RWPE1 (cell line): ENCODE data around the gene CHD9.

Experiments
- CTCF ChIA-PET: fragments of 350-600 bp; sonication (Branson Sonifier 250); formaldehyde crosslinking; extraction: SDS; loops from one replicate; lab custom pipeline; 2021; lab: Yijun Ruan, JAX
- POLR2A ChIA-PET: fragments of 400-600 bp; formaldehyde crosslinking; extraction: SDS; loops from one replicate; lab custom pipeline; 2020; ENCODE audit warnings: antibody characterized with exemption; ENCODE audit not compliant: low non-redundant PET; lab: Yijun Ruan, JAX
- DNase-seq: peaks from one replicate; pipeline ENCODE4 v3.0.0; 2012; ENCODE audit warnings: low spot score
- H3K27ac ChIP-seq: fragments of 450-650 bp; 2 replicates; pipeline ENCODE4 v1.5.1; 2017
- TF ChIP-seq, protein P1 (sequence below): fragments of 450-650 bp; conservative IDR thresholded peaks from 2 replicates; pipeline ENCODE4 v1.5.1; 2017; ENCODE audit warnings: low read depth, mild to moderate bottlenecking

Gene CHD9

DNA sequence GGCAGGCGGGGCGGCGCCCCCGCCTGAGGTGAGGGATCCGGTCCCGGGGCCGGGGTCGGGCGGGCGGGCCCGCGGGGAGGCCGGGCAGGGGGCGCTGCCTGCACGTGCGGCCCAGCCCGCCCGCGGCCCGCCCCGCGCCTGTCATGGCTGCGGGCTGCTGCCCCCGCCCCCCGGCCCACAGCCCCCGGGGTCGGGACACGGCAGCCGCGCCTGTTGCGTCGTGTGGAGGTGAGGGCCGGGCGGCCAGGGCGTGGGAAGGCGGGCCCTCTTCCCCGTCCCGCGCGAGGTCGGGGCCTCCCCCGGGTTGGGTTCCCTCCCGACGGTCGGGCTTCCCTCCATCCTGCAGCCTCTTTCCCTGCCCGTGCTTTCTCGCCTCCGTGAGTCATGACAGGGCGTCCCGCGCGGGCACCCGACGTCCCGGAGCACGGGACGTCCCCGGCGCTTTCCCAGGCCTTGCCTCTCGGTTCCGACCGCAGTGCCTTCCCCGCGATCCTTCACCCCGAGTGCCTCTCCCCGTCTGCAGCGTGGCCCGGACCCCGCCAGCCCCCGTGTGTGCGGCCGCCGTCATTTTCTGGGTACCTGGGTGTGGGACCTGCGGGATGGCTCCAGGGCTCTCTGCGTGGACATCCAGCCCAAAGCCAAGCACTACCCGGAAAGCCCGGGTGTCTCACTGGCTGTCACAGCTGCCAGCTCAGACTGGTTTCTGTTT, 76.7 kb downstream of the CHD9 start:
- ChIA-PET CTCF (no interaction called here), POLR2A (no interaction called here)
- TF ChIP-seq, protein P1, sequence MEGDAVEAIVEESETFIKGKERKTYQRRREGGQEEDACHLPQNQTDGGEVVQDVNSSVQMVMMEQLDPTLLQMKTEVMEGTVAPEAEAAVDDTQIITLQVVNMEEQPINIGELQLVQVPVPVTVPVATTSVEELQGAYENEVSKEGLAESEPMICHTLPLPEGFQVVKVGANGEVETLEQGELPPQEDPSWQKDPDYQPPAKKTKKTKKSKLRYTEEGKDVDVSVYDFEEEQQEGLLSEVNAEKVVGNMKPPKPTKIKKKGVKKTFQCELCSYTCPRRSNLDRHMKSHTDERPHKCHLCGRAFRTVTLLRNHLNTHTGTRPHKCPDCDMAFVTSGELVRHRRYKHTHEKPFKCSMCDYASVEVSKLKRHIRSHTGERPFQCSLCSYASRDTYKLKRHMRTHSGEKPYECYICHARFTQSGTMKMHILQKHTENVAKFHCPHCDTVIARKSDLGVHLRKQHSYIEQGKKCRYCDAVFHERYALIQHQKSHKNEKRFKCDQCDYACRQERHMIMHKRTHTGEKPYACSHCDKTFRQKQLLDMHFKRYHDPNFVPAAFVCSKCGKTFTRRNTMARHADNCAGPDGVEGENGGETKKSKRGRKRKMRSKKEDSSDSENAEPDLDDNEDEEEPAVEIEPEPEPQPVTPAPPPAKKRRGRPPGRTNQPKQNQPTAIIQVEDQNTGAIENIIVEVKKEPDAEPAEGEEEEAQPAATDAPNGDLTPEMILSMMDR = no peak
- peak; percentile 57 for DNase-seq
- peak overlapping the region; percentile 92 for H3K27ac ChIP-seq

DNA sequence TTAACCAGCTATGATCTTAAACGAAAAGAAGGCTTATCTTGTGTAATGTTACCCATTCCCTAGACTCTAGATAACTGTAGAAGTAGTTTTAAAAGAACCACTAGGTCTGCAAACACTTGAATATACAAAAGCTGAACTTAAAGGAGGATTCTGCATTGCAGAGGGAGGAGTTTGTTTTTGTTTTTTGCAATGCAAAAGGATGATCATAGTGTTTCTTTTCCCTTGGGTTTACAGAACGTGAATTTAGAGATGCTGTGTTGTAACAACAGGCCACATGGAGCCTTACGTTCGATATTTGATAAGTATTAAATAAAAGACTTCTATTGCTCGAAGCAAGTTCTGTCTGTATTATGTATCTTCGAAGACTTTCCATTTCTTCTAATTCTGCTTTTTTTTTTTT, 77.6 kb downstream of the CHD9 start:
- CTCF ChIA-PET = no interaction called here
- H3K27ac ChIP-seq = no peak overlapping the region
- POLR2A ChIA-PET = no interaction called here
- no peak for DNase-seq
- TF ChIP-seq, protein P1 = no peak

DNA sequence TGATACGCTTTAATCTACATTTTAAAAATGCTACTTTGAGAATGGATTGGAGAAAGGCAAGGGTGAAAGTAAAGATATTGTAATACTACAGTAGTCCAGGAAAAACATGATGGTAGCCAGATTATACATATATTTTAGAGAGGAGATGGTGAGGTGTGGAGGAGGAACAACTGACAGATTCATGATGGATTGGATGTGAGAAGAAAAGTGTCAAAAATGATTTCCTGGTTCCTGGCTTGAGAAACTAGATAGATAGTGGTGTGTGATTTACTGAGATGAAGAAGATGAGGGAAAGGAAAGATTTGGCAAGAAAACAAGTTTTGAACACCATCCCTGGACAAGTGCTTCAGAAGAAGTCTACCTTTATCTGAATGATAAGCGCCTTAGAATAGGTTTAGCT, 80.5 kb downstream of the CHD9 start:
- no peak overlapping the region for H3K27ac ChIP-seq
- POLR2A ChIA-PET = no interaction called here
- CTCF ChIA-PET = no interaction called here

DNA sequence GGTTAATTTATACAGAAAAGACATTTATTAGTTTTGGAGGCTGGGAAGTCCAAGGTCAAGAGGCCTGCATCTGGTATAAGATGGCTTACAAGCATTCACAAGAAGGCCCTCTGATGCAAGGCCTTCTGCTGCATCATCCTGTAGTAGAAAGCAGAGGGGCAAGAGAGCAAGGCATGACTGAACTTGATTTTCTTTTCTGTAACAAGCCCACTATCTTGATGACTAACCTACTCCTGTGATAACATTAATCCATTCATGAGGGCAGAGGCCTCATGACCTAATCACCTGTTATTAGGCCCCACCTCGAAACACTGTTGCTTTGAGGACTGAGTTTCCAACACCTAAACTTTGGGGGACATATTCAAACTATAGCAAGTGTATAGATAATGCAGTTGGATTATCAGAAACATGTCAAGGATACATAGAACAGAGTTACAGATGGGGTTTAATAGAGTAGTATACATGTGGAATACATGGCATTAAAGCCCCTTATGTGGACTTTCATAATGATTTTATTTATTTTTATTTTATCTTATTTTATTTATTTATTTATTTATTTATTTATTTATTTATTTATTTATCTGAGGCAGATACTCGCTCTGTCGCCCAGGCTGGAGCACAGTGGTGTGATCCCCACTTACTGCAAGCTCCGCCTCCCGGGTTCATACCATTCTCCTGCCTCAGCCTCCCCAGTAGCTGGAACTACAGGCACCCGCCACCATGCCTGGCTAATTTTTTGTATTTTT, 88.2 kb downstream of the CHD9 start:
- POLR2A ChIA-PET = no interaction called here
- CTCF ChIA-PET = no interaction called here
- TF ChIP-seq, protein P1 = no peak
- H3K27ac ChIP-seq = peak overlapping the region; percentile 30; the same call in 1 of the 2 replicates
- DNase-seq = peak; percentile 45

More for the DNA sequence above, 80.5 kb downstream of the CHD9 start:
- TF ChIP-seq, protein P1 = no peak
- DNase-seq = no peak

DNA sequence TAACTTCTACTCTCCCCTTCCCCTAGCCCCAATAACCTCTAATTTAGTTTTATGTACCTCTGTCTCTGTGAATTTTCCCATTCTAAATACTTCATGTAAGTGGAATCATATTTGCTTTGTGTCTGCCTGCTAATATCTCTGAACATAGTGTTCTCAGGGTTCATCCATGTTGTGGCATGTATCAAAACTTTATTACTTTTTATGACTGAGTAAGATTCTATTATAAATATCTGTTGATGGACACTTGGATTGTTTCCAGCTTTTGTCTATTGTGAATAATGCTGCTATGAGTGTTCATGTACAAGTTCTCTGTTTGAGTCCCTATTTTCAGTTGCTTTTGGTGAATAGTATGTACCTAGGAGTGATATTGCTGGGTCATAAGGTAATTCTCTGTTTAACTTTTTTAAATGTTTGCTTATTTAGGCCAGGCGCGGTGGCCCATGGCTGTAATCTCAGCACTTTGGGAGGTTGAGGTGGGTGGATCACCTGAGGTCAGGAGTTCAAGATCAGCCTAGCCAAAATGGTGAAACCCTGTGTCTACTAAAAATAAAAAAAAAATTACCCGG, 92.8 kb downstream of the CHD9 start:
- DNase-seq = no peak
- ChIA-PET CTCF (interaction anchor here (0.6 kb wide), 1 partner anchor 14 kb away, joined by 3 read pairs; no protein-coding TSS in a partner anchor), POLR2A (no interaction called here)
- TF ChIP-seq, protein P1 = no peak
- H3K27ac ChIP-seq = peak overlapping the region; percentile 35; the same call in 1 of the 2 replicates

DNA sequence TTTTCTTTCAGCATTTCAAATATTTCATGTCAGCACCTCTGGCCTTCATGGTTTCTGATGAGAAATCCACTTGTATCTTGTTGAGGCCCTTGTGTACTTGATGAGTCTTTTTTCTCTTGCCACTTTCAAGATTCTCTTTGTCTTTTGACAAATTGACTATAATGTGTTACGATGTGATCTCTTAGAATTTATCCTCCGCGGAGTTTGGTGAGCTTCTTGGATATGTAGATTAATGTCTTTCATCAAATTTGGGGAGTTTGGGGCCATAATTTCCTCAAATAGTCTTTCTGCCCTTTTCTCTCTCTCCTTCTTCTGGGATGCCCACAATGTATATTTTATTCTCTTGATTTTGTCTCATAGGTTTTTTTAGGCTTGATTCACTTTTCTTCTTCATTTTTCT, 96.0 kb downstream of the CHD9 start:
- TF ChIP-seq, protein P1 = no peak
- DNase-seq = no peak
- ChIA-PET CTCF (interaction anchor here (0.6 kb wide), 1 partner anchor 96 kb away, joined by 3 read pairs; no protein-coding TSS in a partner anchor), POLR2A (no interaction called here)
- no peak overlapping the region for H3K27ac ChIP-seq
